Astrocyte (in vitro differentiated cells and primary cell): Measurements from ENCODE around the gene STIM1. TPM values are rescaled to one million over a fixed set of nuclear protein-coding genes. Genes with fewer than 3 reads are reported as not detected.

Source experiments
- DNase-seq: peaks from one replicate; pipeline ENCODE4 v3.0.0-alpha.2; 2010; ENCODE audit warnings: low read depth
- FAIRE-seq: peaks from 2 replicates; lab custom pipeline; 2011; peaks lifted over from hg19 to GRCh38; lab: Jason Lieb, UNC
- H2AFZ ChIP-seq: 2 replicates; pipeline ENCODE4 v1.6.0; 2012; ENCODE audit warnings: low read depth, low read length, inconsistent platforms
- H3K27ac ChIP-seq: 2 replicates; pipeline ENCODE4 v1.5.1; 2011; ENCODE audit warnings: low read depth, low read length, inconsistent platforms
- H3K27me3 ChIP-seq: 2 replicates; pipeline ENCODE4 v1.6.0; 2011; ENCODE audit warnings: low read length, inconsistent platforms; ENCODE audit not compliant: insufficient read depth
- H3K36me3 ChIP-seq: 2 replicates; pipeline ENCODE4 v1.5.1; 2011; ENCODE audit warnings: low read length, inconsistent platforms; ENCODE audit not compliant: insufficient read depth
- H3K4me1 ChIP-seq: 2 replicates; pipeline ENCODE4 v1.5.1; 2011; ENCODE audit warnings: low read length, inconsistent platforms; ENCODE audit not compliant: insufficient read depth
- H3K4me2 ChIP-seq: 2 replicates; pipeline ENCODE4 v1.6.0; 2012; ENCODE audit warnings: low read length, inconsistent platforms
- H3K4me3 ChIP-seq: 2 replicates; pipeline ENCODE4 v1.5.1; 2011; ENCODE audit warnings: low read depth, mild to moderate bottlenecking, low read length, inconsistent platforms; ENCODE audit not compliant: insufficient read depth
- H3K79me2 ChIP-seq: 2 replicates; pipeline ENCODE4 v1.6.0; 2012; ENCODE audit warnings: mild to moderate bottlenecking, low read length, inconsistent platforms; ENCODE audit not compliant: insufficient read depth
- H3K9ac ChIP-seq: 2 replicates; pipeline ENCODE4 v1.6.0; 2012; ENCODE audit warnings: mild to moderate bottlenecking, low read length, inconsistent platforms
- H3K9me3 ChIP-seq: 2 replicates; pipeline ENCODE4 v1.5.1; 2012; ENCODE audit warnings: low read depth, mild to moderate bottlenecking, low read length, inconsistent platforms; ENCODE audit not compliant: insufficient read depth
- H4K20me1 ChIP-seq: 2 replicates; pipeline ENCODE4 v1.6.0; 2012; ENCODE audit warnings: low read length, inconsistent platforms; ENCODE audit not compliant: insufficient read depth
- H3K27ac Mint-ChIP-seq: one replicate; pipeline ENCODE4 v1.8.0; 2021; ENCODE audit warnings: mild to moderate bottlenecking, mixed read lengths; ENCODE audit not compliant: unreplicated experiment
- H3K27me3 Mint-ChIP-seq: one replicate; pipeline ENCODE4 v1.8.0; 2021; ENCODE audit warnings: low read depth, mixed read lengths; ENCODE audit not compliant: unreplicated experiment
- H3K36me3 Mint-ChIP-seq: one replicate; pipeline ENCODE4 v1.8.0; 2021; ENCODE audit warnings: low read depth, mixed read lengths; ENCODE audit not compliant: unreplicated experiment
- H3K4me1 Mint-ChIP-seq: one replicate; pipeline ENCODE4 v1.8.0; 2021; ENCODE audit warnings: low read depth, mixed read lengths; ENCODE audit not compliant: unreplicated experiment
- H3K4me3 Mint-ChIP-seq: one replicate; pipeline ENCODE4 v1.8.0; 2021; ENCODE audit warnings: mild to moderate bottlenecking, moderate library complexity, mixed read lengths; ENCODE audit not compliant: unreplicated experiment
- H3K9me3 Mint-ChIP-seq: one replicate; pipeline ENCODE4 v1.8.0; 2021; ENCODE audit warnings: mild to moderate bottlenecking, mixed read lengths; ENCODE audit not compliant: unreplicated experiment
- CTCF ChIP-seq: IDR thresholded peaks from 2 replicates; pipeline ENCODE4 v1.5.1; 2011; ENCODE audit warnings: low read depth, mild to moderate bottlenecking, inconsistent platforms, low read length, moderate library complexity; ENCODE audit not compliant: insufficient read depth
- EZH2 ChIP-seq: IDR thresholded peaks from 2 replicates; pipeline ENCODE4 v1.6.1; 2012; ENCODE audit warnings: mild to moderate bottlenecking, low read length, inconsistent platforms; ENCODE audit not compliant: insufficient read depth
- total RNA-seq: library from RNA; stranded (reverse); gene quantifications from 2 replicates; pipeline ENCODE4 v1.2.1, GENCODE V29; 2021

The STIM1 gene
- total RNA-seq, 1 donor from 2014 or later = 42.9 TPM

DNA sequence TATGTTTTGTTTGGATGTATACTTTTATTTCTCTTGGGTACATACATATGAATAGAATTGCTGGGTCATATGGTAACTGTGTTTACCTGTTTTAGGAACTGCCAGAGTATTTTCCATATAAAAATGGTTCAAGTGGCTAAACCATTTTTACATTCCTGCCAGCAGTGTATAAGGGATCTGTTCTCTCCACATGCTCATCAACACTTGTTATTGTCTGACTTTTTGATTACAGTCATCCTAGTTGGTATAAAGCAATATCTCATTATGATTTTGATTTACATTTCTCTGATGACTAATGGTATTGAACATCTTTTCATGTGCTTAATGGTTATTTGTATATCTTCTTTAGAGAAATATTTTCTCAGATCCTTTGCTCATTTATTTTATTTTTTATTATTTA is 134.9 kb downstream of the STIM1 start:
- Mint-ChIP-seq H3K27ac (no peak overlapping the region), H3K4me3 (no peak overlapping the region), H3K27me3 (no peaks in the 10 kb centered on the region), H3K9me3 (peaks cover 21% of the 10 kb centered on the region), H3K36me3 (peaks cover 9% of the 10 kb centered on the region), H3K4me1 (no peaks in the 10 kb centered on the region)
- no peak for TF ChIP-seq EZH2
- TF ChIP-seq CTCF = no peak
- DNase-seq (no peak), FAIRE-seq (no peak)
- no peaks in the 10 kb centered on the region for H3K4me1 ChIP-seq
- H3K27ac ChIP-seq = no peak overlapping the region
- H3K4me2 ChIP-seq = no peak overlapping the region
- H3K9me3 ChIP-seq = no peaks in the 10 kb centered on the region
- H4K20me1 ChIP-seq = peaks cover 3% of the 10 kb centered on the region
- H3K27me3 ChIP-seq = no peaks in the 10 kb centered on the region
- no peak overlapping the region for H3K9ac ChIP-seq
- no peaks in the 10 kb centered on the region for H3K36me3 ChIP-seq
- no peaks in the 10 kb centered on the region for H3K79me2 ChIP-seq
- no peak overlapping the region for H3K4me3 ChIP-seq
- no peak overlapping the region for H2AFZ ChIP-seq

GRCh38 chr11:3992964-3993363 is 137.5 kb downstream of the STIM1 start:
- no peak for FAIRE-seq
- H3K27me3 ChIP-seq = no peaks in the 10 kb centered on the region
- no peak for TF ChIP-seq CTCF
- no peak for TF ChIP-seq EZH2
- Mint-ChIP-seq H3K4me3 (no peak overlapping the region), H3K9me3 (peaks cover 23% of the 10 kb centered on the region), H3K27ac (no peak overlapping the region), H3K36me3 (peaks cover 9% of the 10 kb centered on the region), H3K27me3 (no peaks in the 10 kb centered on the region), H3K4me1 (no peaks in the 10 kb centered on the region)
- no peaks in the 10 kb centered on the region for H3K79me2 ChIP-seq
- H3K9ac ChIP-seq = no peak overlapping the region
- no peak for DNase-seq
- H3K27ac ChIP-seq = no peak overlapping the region
- H4K20me1 ChIP-seq = no peaks in the 10 kb centered on the region
- no peak overlapping the region for H3K4me3 ChIP-seq
- no peak overlapping the region for H3K4me2 ChIP-seq
- no peak overlapping the region for H2AFZ ChIP-seq
- H3K9me3 ChIP-seq = no peaks in the 10 kb centered on the region
- no peaks in the 10 kb centered on the region for H3K36me3 ChIP-seq
- peaks cover 3% of the 10 kb centered on the region for H3K4me1 ChIP-seq

DNA sequence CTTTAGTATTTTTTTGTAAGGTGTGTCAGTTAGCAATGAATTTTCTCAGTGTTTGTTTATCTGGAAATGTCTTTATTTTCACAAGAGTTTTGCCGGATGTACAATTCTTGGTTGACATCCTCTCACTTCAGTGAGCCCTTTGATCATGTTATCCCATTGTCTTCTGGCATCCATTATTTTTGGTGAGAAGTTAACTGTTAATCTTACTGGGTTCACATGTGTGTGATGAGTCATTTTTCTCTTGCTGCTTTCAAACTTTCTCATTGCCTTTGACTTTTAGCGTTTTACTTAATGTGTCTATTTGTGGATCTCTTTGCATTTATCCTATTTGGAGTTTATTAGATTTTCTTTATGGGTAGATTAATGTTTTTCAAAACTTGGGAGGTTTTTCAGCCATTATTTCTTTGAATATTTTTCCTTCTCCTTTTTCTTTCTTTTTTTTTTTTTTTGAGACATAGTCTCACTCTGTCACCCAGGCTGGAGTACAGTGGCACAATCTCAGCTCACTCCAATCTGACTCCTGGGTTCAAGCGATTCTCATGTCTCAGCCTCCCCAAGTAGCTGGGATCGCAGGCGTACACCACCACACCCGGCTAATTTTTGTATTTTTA is 138.7 kb downstream of the STIM1 start:
- H3K4me3 Mint-ChIP-seq = no peak overlapping the region

More for the DNA sequence above, 138.7 kb downstream of the STIM1 start:
- Histone ChIP-seq H3K27me3 (no peaks in the 10 kb centered on the region), H3K4me1 (peaks cover 3% of the 10 kb centered on the region), H3K36me3 (no peaks in the 10 kb centered on the region), H3K27ac (no peak overlapping the region), H3K79me2 (no peaks in the 10 kb centered on the region), H3K4me3 (no peak overlapping the region), H3K9me3 (no peaks in the 10 kb centered on the region), H3K9ac (no peak overlapping the region), H4K20me1 (no peaks in the 10 kb centered on the region), H3K4me2 (no peak overlapping the region), H2AFZ (no peak overlapping the region)
- H3K4me1 Mint-ChIP-seq = no peaks in the 10 kb centered on the region
- H3K36me3 Mint-ChIP-seq = peaks cover 9% of the 10 kb centered on the region
- DNase-seq = no peak
- H3K9me3 Mint-ChIP-seq = peaks cover 23% of the 10 kb centered on the region
- H3K27me3 Mint-ChIP-seq = no peaks in the 10 kb centered on the region
- H3K27ac Mint-ChIP-seq = no peak overlapping the region
- no peak for FAIRE-seq
- TF ChIP-seq EZH2 = no peak
- TF ChIP-seq CTCF = no peak
